ENCODE results near the gene LRRC53.

DNA sequence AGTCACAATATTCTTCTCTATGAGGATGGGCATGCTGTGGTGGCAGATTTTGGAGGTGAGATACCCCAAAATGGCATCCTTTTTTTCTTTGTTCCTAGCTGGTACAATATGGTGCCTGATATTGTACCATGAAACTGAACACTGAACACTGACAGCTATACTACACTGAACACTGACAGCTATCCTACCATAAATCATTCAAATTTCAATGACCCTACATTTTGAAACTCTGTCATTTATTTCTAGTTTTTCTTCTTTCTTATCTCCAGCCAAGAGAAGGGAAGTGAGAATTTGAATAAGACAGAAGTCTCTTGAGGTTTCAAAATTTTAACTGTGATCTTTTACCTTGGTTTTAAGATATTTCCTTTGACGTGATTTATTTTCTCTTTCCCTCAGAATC, 76.3 kb downstream of the LRRC53 start:
- TF ChIP-seq, protein P1, sequence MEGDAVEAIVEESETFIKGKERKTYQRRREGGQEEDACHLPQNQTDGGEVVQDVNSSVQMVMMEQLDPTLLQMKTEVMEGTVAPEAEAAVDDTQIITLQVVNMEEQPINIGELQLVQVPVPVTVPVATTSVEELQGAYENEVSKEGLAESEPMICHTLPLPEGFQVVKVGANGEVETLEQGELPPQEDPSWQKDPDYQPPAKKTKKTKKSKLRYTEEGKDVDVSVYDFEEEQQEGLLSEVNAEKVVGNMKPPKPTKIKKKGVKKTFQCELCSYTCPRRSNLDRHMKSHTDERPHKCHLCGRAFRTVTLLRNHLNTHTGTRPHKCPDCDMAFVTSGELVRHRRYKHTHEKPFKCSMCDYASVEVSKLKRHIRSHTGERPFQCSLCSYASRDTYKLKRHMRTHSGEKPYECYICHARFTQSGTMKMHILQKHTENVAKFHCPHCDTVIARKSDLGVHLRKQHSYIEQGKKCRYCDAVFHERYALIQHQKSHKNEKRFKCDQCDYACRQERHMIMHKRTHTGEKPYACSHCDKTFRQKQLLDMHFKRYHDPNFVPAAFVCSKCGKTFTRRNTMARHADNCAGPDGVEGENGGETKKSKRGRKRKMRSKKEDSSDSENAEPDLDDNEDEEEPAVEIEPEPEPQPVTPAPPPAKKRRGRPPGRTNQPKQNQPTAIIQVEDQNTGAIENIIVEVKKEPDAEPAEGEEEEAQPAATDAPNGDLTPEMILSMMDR (optimal IDR thresholded peaks at IDR 0.05 in 1 of 3, IDR thresholded peaks at IDR 0.05 in 1 of 3, conservative IDR thresholded peaks at IDR 0.05 in 1 of 3; ENCODE audit: extremely low read depth in 1 of 3, insufficient read depth in 2 of 3, low read length in 3 of 3), result no peak
- TF ChIP-seq EZH2 (IDR thresholded peaks at IDR 0.05; ENCODE audit: low read length), result no peak
